ENCODE measurements around the gene RASSF10. TPM values are rescaled to one million over a fixed set of nuclear protein-coding genes. Genes with fewer than 3 reads are reported as not detected.

RASSF10 gene
- total RNA-seq (10 to 100 TPM in 1 of 2 donors, 1 to 10 TPM in 1; 7.9 to 14.2 TPM), polyA plus RNA-seq (ENCODE audit: insufficient read length in 2 of 2) (10 to 100 TPM in 1 of 2 donors, 1 to 10 TPM in 1; 9.9 to 11.0 TPM)
- long read RNA-seq, donor 1, transcript RASSF10-201 (1 exons, 2,530 nt) = major isoform, 9 of 9 reads
- long read RNA-seq, donor 1, partial matches to known transcripts = 0 of 9 reads
- long read RNA-seq, donor 1, other reads (novel, unspliced or antisense) = 0 of 9 reads
- long read RNA-seq, donor 2, transcript RASSF10-201 (1 exons, 2,530 nt) = major isoform, 10 of 10 reads
- long read RNA-seq, donor 2, partial matches to known transcripts = 0 of 10 reads
- long read RNA-seq, donor 2, other reads (novel, unspliced or antisense) = 0 of 10 reads
- long read RNA-seq, donor 3, transcript RASSF10-201 (1 exons, 2,530 nt) = major isoform, 9 of 9 reads
- long read RNA-seq, donor 3, partial matches to known transcripts = 0 of 9 reads
- long read RNA-seq, donor 3, other reads (novel, unspliced or antisense) = 0 of 9 reads
- long read RNA-seq, donor 4, transcript RASSF10-201 (1 exons, 2,530 nt) = major isoform, 18 of 18 reads
- long read RNA-seq, donor 4, partial matches to known transcripts = 0 of 18 reads
- long read RNA-seq, donor 4, other reads (novel, unspliced or antisense) = 0 of 18 reads

DNA sequence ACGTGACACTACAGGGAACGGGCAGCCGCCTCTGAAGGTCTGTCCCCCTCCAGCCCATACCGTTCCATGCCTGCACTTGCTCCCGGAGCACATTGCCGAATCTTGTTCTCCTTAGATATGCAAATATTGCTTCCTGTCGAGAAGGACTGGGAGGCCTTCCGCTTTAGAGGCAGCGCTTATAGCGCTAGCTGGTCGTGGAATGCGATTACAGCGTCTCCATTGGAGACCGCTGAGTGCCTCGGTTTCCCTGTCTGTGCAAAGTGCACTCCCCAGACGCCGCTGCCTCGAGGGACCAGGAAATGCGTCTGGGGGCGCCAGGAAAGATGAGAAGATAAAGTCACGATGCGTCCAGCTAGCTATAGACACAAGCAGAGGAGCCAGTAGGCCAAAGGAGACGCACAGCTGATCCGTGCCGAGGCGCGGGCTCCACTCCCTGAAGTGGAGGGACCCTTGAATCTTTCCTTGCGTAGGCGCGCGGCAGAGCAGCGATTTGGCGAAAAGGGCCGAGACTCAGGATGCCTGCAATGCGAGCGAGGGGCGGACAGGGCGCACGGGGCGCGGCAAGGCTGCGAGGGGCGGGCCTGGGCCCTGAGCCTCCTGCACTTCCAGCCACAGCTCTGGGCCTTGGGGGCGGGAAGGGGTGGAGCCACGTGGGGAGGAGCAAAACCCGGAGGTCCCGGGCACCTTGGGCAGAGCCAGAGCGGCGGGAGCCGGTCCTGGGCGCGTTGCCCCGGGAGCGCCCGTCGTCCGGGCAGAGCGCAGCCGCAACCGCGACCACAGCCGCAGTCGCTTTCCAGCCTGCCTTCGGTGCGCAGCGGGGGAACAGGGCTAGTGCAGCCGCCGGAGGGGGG is at the start of gene RASSF10:
TSS of gene RASSF10 (plus strand) at position 692 of the 851 bp plus-strand sequence. CDS start 261 bp downstream, outside the sequence.
- peak; percentile 35 to 92 (median 67) for DNase-seq (ENCODE audit: low read depth in 4 of 6, low spot score in 6 of 6)
- peaks cover 49% of the 10 kb centered on the region for H3K27me3 ChIP-seq (ENCODE audit: control insufficient read depth, insufficient read depth, low read length)

DNA sequence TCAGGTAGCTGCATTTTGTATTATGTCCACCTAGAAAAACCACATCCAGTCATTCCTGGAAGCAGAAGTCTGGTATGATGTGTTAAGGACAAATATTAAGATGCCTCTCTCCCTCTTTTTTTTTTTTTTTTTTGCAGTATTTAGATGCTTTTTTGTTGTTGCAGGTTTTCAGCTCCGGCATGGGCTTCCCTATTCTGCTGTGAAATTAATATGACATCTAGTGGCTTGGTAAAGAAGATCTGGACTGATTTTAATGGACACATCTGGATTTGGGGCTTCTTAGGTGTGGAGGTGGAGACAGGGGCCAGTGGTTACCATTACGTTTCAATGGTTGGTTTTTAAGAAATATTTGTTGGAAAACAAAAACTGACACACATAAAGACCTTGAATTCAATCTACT is 47.5 kb upstream of the RASSF10 start:
- H3K4me3 ChIP-seq (ENCODE audit: low read depth, low read length) = no peak overlapping the region
- H3K27me3 ChIP-seq (ENCODE audit: control insufficient read depth, insufficient read depth, low read length) = no peaks in the 10 kb centered on the region
- H3K4me1 ChIP-seq (ENCODE audit: control insufficient read depth, insufficient read depth, low read length) = peaks cover 5% of the 10 kb centered on the region
- H3K27ac ChIP-seq (ENCODE audit: low read depth, low read length) = no peak overlapping the region
- no peaks in the 10 kb centered on the region for H3K9me3 ChIP-seq (ENCODE audit: control insufficient read depth, insufficient read depth, low read length)
- DNase-seq (ENCODE audit: low read depth in 4 of 6, low spot score in 6 of 6) = peak in 2 of 6 donors; percentile 26 to 62
- 75% methylated on average over 1 of the region's 2 CpGs for WGBS (ENCODE audit: insufficient coverage)
- H3K36me3 ChIP-seq (ENCODE audit: control insufficient read depth, insufficient read depth, low read length) = no peaks in the 10 kb centered on the region

More for the DNA sequence above, at the start of gene RASSF10:
- Histone ChIP-seq H3K27ac (ENCODE audit: low read depth, low read length) (peak within 1 kb of the TSS; percentile 89), H3K4me1 (ENCODE audit: control insufficient read depth, insufficient read depth, low read length) (peaks cover 27% of the 10 kb centered on the region), H3K36me3 (ENCODE audit: control insufficient read depth, insufficient read depth, low read length) (no peaks in the 10 kb centered on the region), H3K4me3 (ENCODE audit: low read depth, low read length) (peak within 1 kb of the TSS; percentile 66), H3K9me3 (ENCODE audit: control insufficient read depth, insufficient read depth, low read length) (no peaks in the 10 kb centered on the region)
- WGBS (ENCODE audit: insufficient coverage) = 3% methylated on average over 68 of the region's 68 CpGs

DNA sequence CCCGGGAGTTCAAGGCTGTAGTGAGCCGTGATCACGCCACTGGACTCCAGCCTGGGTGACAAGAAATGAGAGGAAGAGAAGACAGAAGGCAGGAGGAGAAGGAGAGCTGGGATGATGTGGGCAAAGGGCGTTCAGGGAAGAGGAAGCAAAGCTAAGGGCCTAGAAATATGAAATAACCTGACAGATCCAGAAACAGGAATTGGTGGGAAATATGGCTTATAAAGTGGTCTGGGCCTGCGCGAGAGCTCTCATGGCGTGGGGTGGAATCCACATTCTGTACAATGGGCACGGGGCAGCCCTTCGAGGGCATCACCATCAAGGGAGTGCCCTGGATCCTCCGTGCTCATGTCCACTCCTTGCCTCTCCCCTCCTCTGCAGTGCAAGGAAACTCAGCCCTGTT is 46.8 kb upstream of the RASSF10 start:
- H3K27me3 ChIP-seq (ENCODE audit: control insufficient read depth, insufficient read depth, low read length) = no peaks in the 10 kb centered on the region
- no peak for DNase-seq (ENCODE audit: low read depth in 4 of 6, low spot score in 6 of 6)
- H3K4me3 ChIP-seq (ENCODE audit: low read depth, low read length) = no peak overlapping the region
- peaks cover 8% of the 10 kb centered on the region for H3K4me1 ChIP-seq (ENCODE audit: control insufficient read depth, insufficient read depth, low read length)
- WGBS (ENCODE audit: insufficient coverage) = 92% methylated on average over 10 of the region's 10 CpGs
- H3K9me3 ChIP-seq (ENCODE audit: control insufficient read depth, insufficient read depth, low read length) = no peaks in the 10 kb centered on the region
- H3K27ac ChIP-seq (ENCODE audit: low read depth, low read length) = no peak overlapping the region
- no peaks in the 10 kb centered on the region for H3K36me3 ChIP-seq (ENCODE audit: control insufficient read depth, insufficient read depth, low read length)

DNA sequence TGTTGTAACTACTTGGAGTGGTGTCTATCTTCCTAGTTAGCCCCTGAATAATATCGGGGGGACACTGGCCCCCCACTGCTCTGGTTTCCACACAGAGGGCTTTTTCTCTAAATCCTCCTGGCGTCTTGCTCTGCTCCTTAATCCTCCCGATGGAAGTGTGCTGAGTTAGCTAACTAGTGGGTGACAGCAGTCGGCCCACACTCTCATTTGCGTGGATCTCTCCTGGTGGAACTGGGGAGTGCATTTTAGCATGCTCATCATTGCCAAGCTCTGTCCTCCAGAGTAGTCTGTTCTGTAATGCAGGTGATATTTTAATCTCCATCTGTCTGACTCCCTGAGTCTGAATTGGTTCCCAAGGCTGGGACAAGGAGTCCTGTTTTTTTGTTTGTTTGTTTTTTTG is 46.1 kb upstream of the RASSF10 start:
- peaks cover 8% of the 10 kb centered on the region for H3K4me1 ChIP-seq (ENCODE audit: control insufficient read depth, insufficient read depth, low read length)
- no peak overlapping the region for H3K4me3 ChIP-seq (ENCODE audit: low read depth, low read length)
- 85% methylated on average over 4 of the region's 5 CpGs for WGBS (ENCODE audit: insufficient coverage)
- no peaks in the 10 kb centered on the region for H3K27me3 ChIP-seq (ENCODE audit: control insufficient read depth, insufficient read depth, low read length)
- no peak for DNase-seq (ENCODE audit: low read depth in 4 of 6, low spot score in 6 of 6)
- H3K9me3 ChIP-seq (ENCODE audit: control insufficient read depth, insufficient read depth, low read length) = no peaks in the 10 kb centered on the region
- H3K36me3 ChIP-seq (ENCODE audit: control insufficient read depth, insufficient read depth, low read length) = no peaks in the 10 kb centered on the region
- no peak overlapping the region for H3K27ac ChIP-seq (ENCODE audit: low read depth, low read length)

DNA sequence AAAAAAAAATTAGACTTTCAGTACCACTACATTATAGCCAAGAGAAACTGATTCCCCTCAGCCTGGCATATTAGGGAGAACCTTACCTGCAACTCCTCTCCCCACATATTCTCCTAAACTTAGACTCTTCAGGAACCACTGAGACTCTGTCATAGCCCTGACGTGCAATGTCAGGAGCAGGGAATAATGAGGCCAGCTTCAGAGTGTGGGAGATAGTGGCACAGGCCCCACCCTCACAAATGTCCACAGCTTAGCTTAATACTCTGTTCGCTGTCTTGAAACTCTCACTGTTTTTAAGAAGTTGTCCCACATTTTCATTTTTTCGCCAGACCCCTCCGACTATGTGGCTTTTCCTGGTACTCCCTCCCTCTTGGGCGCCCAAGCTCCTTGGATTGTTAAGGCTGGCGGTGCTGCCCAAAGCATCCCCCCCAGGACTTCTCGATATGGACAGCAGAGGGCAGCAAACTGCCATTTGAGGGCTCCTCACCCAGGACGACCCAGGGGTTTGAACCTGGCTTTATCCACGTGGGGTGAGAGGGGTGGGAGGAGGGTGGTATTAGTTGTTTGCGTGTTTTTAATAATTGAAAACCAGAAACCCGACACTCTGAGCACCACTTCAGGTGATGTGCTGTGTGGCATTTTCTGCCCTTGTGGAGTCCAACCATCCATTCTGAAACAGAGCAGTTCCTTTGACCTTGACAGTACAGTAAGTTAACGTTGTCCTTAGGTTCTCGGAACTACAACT is 45.2 kb upstream of the RASSF10 start:
- Histone ChIP-seq H3K4me3 (ENCODE audit: low read depth, low read length) (no peak overlapping the region), H3K9me3 (ENCODE audit: control insufficient read depth, insufficient read depth, low read length) (no peaks in the 10 kb centered on the region), H3K36me3 (ENCODE audit: control insufficient read depth, insufficient read depth, low read length) (no peaks in the 10 kb centered on the region), H3K4me1 (ENCODE audit: control insufficient read depth, insufficient read depth, low read length) (peaks cover 8% of the 10 kb centered on the region), H3K27ac (ENCODE audit: low read depth, low read length) (no peak overlapping the region), H3K27me3 (ENCODE audit: control insufficient read depth, insufficient read depth, low read length) (no peaks in the 10 kb centered on the region)
- DNase-seq (ENCODE audit: low read depth in 4 of 6, low spot score in 6 of 6) = peak in 5 of 6 donors; percentile 39 to 87 (median 53)
- WGBS (ENCODE audit: insufficient coverage) = 30% methylated on average over 8 of the region's 13 CpGs

DNA sequence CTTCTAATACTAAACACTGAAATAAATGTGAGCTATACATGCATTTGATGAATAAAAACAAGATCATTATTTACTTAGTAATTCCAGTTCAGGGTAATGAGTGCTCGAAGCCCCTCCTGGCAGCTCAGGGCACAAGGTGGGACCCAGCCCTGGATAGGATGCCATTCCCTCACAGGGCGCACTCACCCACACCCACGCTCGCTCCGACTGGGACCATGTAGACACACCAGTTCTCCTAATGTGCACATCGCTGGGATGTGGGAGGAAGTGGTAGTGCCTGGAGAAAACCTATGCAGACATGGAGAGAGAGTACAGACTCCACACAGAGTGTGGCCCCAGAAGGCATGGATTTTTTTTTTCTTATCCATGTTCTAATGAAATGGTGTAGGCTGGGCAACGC is 44.5 kb upstream of the RASSF10 start:
- Histone ChIP-seq H3K36me3 (ENCODE audit: control insufficient read depth, insufficient read depth, low read length) (no peaks in the 10 kb centered on the region), H3K9me3 (ENCODE audit: control insufficient read depth, insufficient read depth, low read length) (no peaks in the 10 kb centered on the region), H3K27me3 (ENCODE audit: control insufficient read depth, insufficient read depth, low read length) (no peaks in the 10 kb centered on the region), H3K4me1 (ENCODE audit: control insufficient read depth, insufficient read depth, low read length) (peaks cover 8% of the 10 kb centered on the region), H3K4me3 (ENCODE audit: low read depth, low read length) (no peak overlapping the region), H3K27ac (ENCODE audit: low read depth, low read length) (no peak overlapping the region)
- WGBS (ENCODE audit: insufficient coverage) = no CpG with 5 or more reads among the region's 7 CpGs
- no peak for DNase-seq (ENCODE audit: low read depth in 4 of 6, low spot score in 6 of 6)

DNA sequence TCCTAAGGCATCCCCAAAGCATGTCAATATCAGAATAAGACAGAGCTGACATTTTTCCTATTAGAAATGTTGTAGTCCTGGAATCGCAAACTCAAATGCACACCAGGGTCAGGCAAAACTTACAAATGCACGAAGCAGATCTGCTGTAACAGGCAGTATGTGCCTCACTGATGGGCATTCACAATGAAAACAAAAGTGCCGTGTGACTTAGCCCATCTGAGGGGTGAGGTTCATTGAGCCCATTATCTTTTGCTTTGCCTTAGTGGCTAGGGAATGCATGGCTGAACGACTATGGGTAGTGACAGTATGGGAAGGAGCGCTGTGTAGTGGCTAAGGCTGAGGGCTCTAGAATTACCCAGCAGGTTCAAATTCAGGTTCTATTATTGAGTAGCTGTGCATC is 43.1 kb upstream of the RASSF10 start:
- WGBS (ENCODE audit: insufficient coverage) = 65% methylated on average over 5 of the region's 5 CpGs

DNA sequence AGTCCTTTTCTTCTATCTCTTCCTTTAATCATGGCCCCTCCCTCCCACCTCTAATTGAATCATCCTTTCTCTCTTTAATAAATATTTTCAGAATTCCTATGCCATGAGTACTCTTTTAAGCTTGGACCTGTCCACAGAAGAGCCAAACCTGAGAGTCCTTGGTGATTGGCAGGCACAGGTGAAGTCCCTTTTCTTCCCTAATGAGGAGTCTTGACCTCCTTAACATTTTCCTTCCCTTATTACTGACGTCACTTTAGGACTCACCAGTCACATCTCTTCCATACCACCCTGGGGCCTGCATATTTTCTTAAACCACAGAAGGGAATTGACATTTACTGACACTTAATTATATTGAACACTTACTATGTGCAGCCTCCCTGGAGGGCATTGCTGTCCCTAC is 41.0 kb upstream of the RASSF10 start:
- Histone ChIP-seq H3K27ac (ENCODE audit: low read depth, low read length) (no peak overlapping the region), H3K4me1 (ENCODE audit: control insufficient read depth, insufficient read depth, low read length) (peaks cover 11% of the 10 kb centered on the region), H3K4me3 (ENCODE audit: low read depth, low read length) (no peak overlapping the region), H3K27me3 (ENCODE audit: control insufficient read depth, insufficient read depth, low read length) (no peaks in the 10 kb centered on the region), H3K9me3 (ENCODE audit: control insufficient read depth, insufficient read depth, low read length) (no peaks in the 10 kb centered on the region), H3K36me3 (ENCODE audit: control insufficient read depth, insufficient read depth, low read length) (no peaks in the 10 kb centered on the region)
- WGBS (ENCODE audit: insufficient coverage) = 57% methylated on average over 1 of the region's 1 CpG
- no peak for DNase-seq (ENCODE audit: low read depth in 4 of 6, low spot score in 6 of 6)

More for the DNA sequence above, 43.1 kb upstream of the RASSF10 start:
- no peak overlapping the region for H3K27ac ChIP-seq (ENCODE audit: low read depth, low read length)
- H3K9me3 ChIP-seq (ENCODE audit: control insufficient read depth, insufficient read depth, low read length) = no peaks in the 10 kb centered on the region
- no peaks in the 10 kb centered on the region for H3K36me3 ChIP-seq (ENCODE audit: control insufficient read depth, insufficient read depth, low read length)
- H3K4me1 ChIP-seq (ENCODE audit: control insufficient read depth, insufficient read depth, low read length) = peaks cover 8% of the 10 kb centered on the region
- no peaks in the 10 kb centered on the region for H3K27me3 ChIP-seq (ENCODE audit: control insufficient read depth, insufficient read depth, low read length)
- DNase-seq (ENCODE audit: low read depth in 4 of 6, low spot score in 6 of 6) = no peak
- H3K4me3 ChIP-seq (ENCODE audit: low read depth, low read length) = no peak overlapping the region

DNA sequence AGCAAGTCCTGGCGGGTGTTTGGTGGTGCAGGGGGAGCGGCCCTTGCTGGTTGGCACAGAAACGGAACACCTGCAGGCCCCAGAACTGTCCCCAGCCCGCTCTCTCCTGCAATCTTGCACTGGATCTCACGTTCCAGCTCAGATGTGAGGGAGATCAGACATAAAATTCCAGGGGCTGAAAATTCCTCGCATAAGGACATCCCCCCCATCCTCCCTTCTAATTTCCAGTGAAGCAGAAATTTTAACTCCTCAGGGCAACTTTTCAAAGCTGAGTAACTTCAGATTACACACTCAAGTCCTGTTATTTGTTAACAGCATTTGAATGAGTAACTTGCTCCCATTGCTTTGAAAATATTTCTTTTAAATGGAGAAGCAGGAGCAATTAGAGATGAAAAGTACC is 40.3 kb upstream of the RASSF10 start:
- no peaks in the 10 kb centered on the region for H3K27me3 ChIP-seq (ENCODE audit: control insufficient read depth, insufficient read depth, low read length)
- 97% methylated on average over 3 of the region's 6 CpGs for WGBS (ENCODE audit: insufficient coverage)
- peak in 1 of 6 donors; percentile 12 for DNase-seq (ENCODE audit: low read depth in 4 of 6, low spot score in 6 of 6)
- no peak overlapping the region for H3K4me3 ChIP-seq (ENCODE audit: low read depth, low read length)
- no peaks in the 10 kb centered on the region for H3K36me3 ChIP-seq (ENCODE audit: control insufficient read depth, insufficient read depth, low read length)
- peaks cover 10% of the 10 kb centered on the region for H3K4me1 ChIP-seq (ENCODE audit: control insufficient read depth, insufficient read depth, low read length)
- no peak overlapping the region for H3K27ac ChIP-seq (ENCODE audit: low read depth, low read length)
- H3K9me3 ChIP-seq (ENCODE audit: control insufficient read depth, insufficient read depth, low read length) = no peaks in the 10 kb centered on the region
